ENCODE data around the gene ARVCF.

Gene ARVCF

GRCh38 chr22:20031732-20032406, 15.2 kb upstream of the ARVCF start:
- DNase-seq (ENCODE audit: low spot score) = no peak

GRCh38 chr22:20029550-20030225, 13.1 kb upstream of the ARVCF start:
- no peak for DNase-seq (ENCODE audit: low spot score)

GRCh38 chr22:20028855-20029549, 12.4 kb upstream of the ARVCF start:
- no peak for DNase-seq (ENCODE audit: low spot score)

- DNase-seq (ENCODE audit: low spot score) = no peak
Measured at GRCh38 chr22:20027966-20028854, 11.6 kb upstream of the ARVCF start.

- DNase-seq (ENCODE audit: low spot score) = no peak
Measured at GRCh38 chr22:20026996-20027601, 10.5 kb upstream of the ARVCF start.

GRCh38 chr22:20026204-20026908, 9.7 kb upstream of the ARVCF start:
- no peak for DNase-seq (ENCODE audit: low spot score)

- no peak for DNase-seq (ENCODE audit: low spot score)
Measured at GRCh38 chr22:20025401-20026203, 9.0 kb upstream of the ARVCF start.

- no peak for DNase-seq (ENCODE audit: low spot score)
Measured at GRCh38 chr22:20024650-20025397, 8.2 kb upstream of the ARVCF start.

- no peak for DNase-seq (ENCODE audit: low spot score)
Measured at GRCh38 chr22:20024225-20024624, 7.6 kb upstream of the ARVCF start.

- no peak for DNase-seq (ENCODE audit: low spot score)
Measured at GRCh38 chr22:20022978-20023613, 6.5 kb upstream of the ARVCF start.

- DNase-seq (ENCODE audit: low spot score) = no peak
Measured at GRCh38 chr22:20022231-20022977, 5.8 kb upstream of the ARVCF start.

- DNase-seq (ENCODE audit: low spot score) = no peak
Measured at GRCh38 chr22:20021196-20022181, 4.9 kb upstream of the ARVCF start.

- DNase-seq (ENCODE audit: low spot score) = peak; percentile 93
Measured at GRCh38 chr22:20020533-20021195, 4.0 kb upstream of the ARVCF start, which contains the start of gene TANGO2. TANGO2 (plus strand) TSS chr22:20021110; CDS start chr22:20036799, 15,689 bp downstream.

GRCh38 chr22:20019661-20020532, 3.3 kb upstream of the ARVCF start:
- DNase-seq (ENCODE audit: low spot score) = no peak

- DNase-seq (ENCODE audit: low spot score) = no peak
Measured at GRCh38 chr22:20018001-20018400, 1.4 kb upstream of the ARVCF start.

GRCh38 chr22:20017622-20017958, 967 bp upstream of the ARVCF start:
- no peak for DNase-seq (ENCODE audit: low spot score)
